Stomach smooth muscle (tissue), 2 donors: Measurements from ENCODE around the gene CLIP3.
A peak's percentile ranks its signal among the peaks of the same experiment; 100 is the strongest.
"Not testable (repeated sequence)": the region's sequence is repeated elsewhere in the genome, so short reads cannot be mapped to it uniquely, and the experiment has no call there.

Experiments used
- H3K27ac ChIP-seq: one replicate; pipeline ENCODE4 v1.7.0; 2013; ENCODE audit warnings: mild to moderate bottlenecking, low read length, inconsistent platforms
- H3K27me3 ChIP-seq, 2 donors: one replicate each; pipeline ENCODE4 v1.7.0; 2013; ENCODE audit warnings: low read length in 2 of 2; ENCODE audit not compliant: insufficient read depth in 2 of 2, control insufficient read depth in 1 of 2
- H3K36me3 ChIP-seq, 2 donors: one replicate each; pipeline ENCODE4 v1.7.0; 2013; ENCODE audit warnings: low read length in 2 of 2; ENCODE audit not compliant: control insufficient read depth in 2 of 2, insufficient read depth in 2 of 2
- H3K4me1 ChIP-seq: one replicate; pipeline ENCODE4 v1.7.0; 2013; ENCODE audit warnings: low read length; ENCODE audit not compliant: control insufficient read depth, insufficient read depth
- H3K4me3 ChIP-seq, 2 donors: one replicate each; pipeline ENCODE4 v1.7.0; 2013; ENCODE audit warnings: low read length in 2 of 2
- H3K9ac ChIP-seq, 2 donors: one replicate each; pipeline ENCODE4 v1.7.0; 2013; ENCODE audit warnings: low read length in 2 of 2, mild to moderate bottlenecking in 1 of 2
- H3K9me3 ChIP-seq, 2 donors: one replicate each; pipeline ENCODE4 v1.7.0; 2013; ENCODE audit warnings: low read length in 2 of 2; ENCODE audit not compliant: control insufficient read depth in 2 of 2
- donor health status: healthy.
- donor health status: Pancreatic carcinoma.

The CLIP3 gene

DNA sequence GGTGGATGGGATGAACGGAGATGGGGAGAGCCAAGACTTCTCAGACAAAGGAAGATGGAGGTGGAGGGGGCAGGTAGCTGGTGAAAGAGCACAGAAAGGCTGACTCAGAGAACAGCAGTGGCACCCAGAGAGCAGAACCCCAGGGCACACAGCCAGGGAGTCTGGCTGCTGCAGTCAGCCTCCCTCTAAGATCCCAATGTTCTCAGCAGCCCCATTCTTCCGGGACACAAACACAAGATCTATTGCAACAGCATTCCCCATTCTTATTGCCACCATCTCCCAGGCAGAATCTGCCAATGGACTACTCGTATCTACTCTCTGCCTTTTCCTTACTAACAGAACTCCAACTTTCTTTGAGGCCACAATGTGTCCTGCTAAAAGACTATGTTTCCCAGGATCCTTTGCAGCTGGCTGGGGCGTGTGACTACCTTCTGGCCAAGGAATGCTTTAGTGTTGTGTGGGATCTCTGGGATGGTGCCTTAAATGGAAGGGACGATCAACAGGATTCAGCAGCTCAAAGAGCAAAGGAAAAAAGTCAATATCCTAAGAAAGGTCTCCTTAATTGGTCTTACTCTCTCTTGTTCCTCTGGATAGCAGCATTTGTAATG lies 13.9 kb upstream of the CLIP3 start:
- Histone ChIP-seq H3K4me3 (peak overlapping the region; percentile 1 to 22), H3K27ac (peak overlapping the region; percentile 64), H3K9me3 (no peaks in the 10 kb centered on the region), H3K27me3 (no peaks in the 10 kb centered on the region), H3K36me3 (no peaks in the 10 kb centered on the region), H3K4me1 (peaks cover 32% of the 10 kb centered on the region), H3K9ac (no peak overlapping the region)

DNA sequence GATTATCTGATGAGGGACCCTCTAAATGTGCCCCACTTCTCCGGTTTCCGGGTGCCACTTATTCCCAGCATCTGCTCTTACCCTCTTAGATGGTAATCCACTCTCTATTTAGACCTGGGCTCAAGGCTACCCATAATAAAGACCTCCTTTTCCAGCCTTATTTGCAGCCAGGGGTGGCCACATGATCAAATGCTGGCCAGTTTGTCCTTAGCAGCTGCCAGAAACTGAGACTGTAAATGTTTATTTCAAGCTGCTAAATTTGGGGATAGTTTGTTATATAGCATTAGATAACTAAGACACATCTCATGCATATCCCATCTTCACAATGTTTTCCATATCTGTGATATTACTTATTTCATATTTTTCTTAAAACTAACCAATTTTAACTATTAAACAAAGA lies 11.3 kb upstream of the CLIP3 start:
- peak overlapping the region in 1 of 2 donors; percentile 38 for H3K9ac ChIP-seq
- H3K36me3 ChIP-seq: peaks cover 0 to 2% of the 10 kb centered on the region in 2 donors
- H3K4me1 ChIP-seq: peaks cover 26% of the 10 kb centered on the region
- peak overlapping the region; percentile 60 for H3K27ac ChIP-seq
- H3K4me3 ChIP-seq: no peak overlapping the region
- no peaks in the 10 kb centered on the region for H3K27me3 ChIP-seq
- H3K9me3 ChIP-seq: no peaks in the 10 kb centered on the region

DNA sequence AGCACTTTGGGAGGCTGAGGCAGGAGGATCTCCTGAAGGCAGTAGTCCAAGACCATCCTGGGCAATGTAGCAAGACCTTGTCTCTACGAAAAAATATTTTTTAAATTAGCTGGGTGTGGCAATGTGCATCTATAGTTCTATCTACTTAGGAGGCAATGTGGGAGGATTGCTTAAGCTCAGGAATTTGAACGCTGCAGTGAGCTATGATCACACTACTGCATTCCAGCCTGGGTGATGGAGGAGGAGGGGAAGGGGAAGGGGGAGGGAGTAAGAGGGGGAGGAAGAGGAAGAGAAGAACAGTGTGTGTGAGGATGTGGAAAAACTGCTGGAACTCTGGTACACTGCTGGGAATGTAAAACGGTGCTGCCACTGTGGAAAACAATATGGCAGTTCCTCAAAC lies 9.2 kb upstream of the CLIP3 start:
- peaks cover 2 to 3% of the 10 kb centered on the region in 2 donors for H3K36me3 ChIP-seq
- H3K4me3 ChIP-seq: no peak overlapping the region
- H3K27me3 ChIP-seq: no peaks in the 10 kb centered on the region
- peaks cover 24% of the 10 kb centered on the region for H3K4me1 ChIP-seq
- peak overlapping the region; percentile 24 for H3K27ac ChIP-seq
- H3K9me3 ChIP-seq: no peaks in the 10 kb centered on the region
- no peak overlapping the region for H3K9ac ChIP-seq

DNA sequence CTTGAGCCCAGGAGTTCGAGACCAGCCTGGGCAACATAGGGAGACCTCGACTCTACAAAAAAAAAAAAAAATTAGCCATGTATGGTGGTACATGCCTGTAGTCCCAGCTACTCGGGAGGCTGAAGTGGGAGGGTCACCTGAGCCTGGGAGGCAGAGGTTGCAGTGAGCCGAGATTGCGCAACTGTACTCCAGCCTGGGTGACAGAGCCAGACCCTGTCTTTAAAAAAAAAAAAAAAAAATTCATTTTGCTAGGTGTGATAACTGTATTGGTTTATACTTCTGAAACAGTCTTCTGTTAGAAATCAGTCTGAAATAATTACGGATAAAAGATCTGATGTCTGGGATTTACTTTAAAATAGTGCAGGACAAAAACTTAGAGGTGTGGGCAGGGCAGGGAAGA lies 8.4 kb upstream of the CLIP3 start:
- not testable (repeated sequence) for H3K4me3 ChIP-seq, H3K27me3 ChIP-seq, H3K9ac ChIP-seq, H3K36me3 ChIP-seq, H3K9me3 ChIP-seq, H3K27ac ChIP-seq
- peaks cover 19% of the 10 kb centered on the region for H3K4me1 ChIP-seq

DNA sequence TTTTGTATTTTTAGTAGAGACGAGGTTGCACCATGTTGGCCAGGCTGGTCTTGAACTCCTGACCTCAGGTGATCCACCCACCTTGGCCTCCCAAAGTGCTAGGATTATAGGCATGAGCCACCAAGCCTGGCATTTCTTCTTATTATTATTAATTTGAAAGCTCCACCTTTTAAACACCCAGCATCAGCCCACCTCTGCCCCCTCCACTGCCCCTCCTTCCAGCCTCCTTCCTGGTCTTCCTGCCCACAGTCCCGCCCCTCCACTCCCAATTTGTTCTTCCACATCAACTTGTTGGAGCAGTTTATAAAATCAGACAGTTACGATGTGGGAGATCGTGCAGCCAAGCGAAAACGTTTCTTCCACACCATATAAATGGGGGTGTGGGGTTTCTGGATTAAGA lies 7.8 kb upstream of the CLIP3 start:
- H3K27me3 ChIP-seq: no peaks in the 10 kb centered on the region
- peaks cover 19% of the 10 kb centered on the region for H3K4me1 ChIP-seq
- no peaks in the 10 kb centered on the region for H3K9me3 ChIP-seq
- no peak overlapping the region for H3K27ac ChIP-seq
- no peak overlapping the region for H3K9ac ChIP-seq
- H3K4me3 ChIP-seq: no peak overlapping the region
- peaks cover 2 to 4% of the 10 kb centered on the region in 2 donors for H3K36me3 ChIP-seq

DNA sequence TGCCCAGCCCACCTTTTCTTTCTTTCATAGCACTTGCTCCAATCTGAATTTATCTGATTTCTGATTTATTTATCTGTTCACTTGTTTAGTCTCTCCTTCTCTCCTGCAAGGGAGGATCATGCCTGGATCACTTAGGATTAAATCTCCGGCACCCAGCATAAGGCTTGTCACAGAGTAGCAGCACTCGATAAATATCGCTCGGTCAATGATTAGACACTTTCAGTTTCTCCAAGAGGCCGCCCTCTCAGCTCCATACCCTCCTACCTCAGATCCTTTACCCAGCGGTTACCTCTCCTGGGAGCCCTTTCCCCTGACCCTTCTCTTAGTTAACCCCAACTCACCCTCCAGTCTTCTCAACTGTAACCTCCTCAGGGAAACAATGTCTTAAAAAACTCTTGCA lies 1.4 kb downstream of the CLIP3 start:
- Histone ChIP-seq H3K36me3 (peaks cover 8 to 16% of the 10 kb centered on the region in 2 donors), H3K9ac (no peak overlapping the region), H3K4me3 (no peak overlapping the region), H3K27ac (no peak overlapping the region), H3K27me3 (no peaks in the 10 kb centered on the region), H3K4me1 (peaks cover 16% of the 10 kb centered on the region), H3K9me3 (no peaks in the 10 kb centered on the region)

DNA sequence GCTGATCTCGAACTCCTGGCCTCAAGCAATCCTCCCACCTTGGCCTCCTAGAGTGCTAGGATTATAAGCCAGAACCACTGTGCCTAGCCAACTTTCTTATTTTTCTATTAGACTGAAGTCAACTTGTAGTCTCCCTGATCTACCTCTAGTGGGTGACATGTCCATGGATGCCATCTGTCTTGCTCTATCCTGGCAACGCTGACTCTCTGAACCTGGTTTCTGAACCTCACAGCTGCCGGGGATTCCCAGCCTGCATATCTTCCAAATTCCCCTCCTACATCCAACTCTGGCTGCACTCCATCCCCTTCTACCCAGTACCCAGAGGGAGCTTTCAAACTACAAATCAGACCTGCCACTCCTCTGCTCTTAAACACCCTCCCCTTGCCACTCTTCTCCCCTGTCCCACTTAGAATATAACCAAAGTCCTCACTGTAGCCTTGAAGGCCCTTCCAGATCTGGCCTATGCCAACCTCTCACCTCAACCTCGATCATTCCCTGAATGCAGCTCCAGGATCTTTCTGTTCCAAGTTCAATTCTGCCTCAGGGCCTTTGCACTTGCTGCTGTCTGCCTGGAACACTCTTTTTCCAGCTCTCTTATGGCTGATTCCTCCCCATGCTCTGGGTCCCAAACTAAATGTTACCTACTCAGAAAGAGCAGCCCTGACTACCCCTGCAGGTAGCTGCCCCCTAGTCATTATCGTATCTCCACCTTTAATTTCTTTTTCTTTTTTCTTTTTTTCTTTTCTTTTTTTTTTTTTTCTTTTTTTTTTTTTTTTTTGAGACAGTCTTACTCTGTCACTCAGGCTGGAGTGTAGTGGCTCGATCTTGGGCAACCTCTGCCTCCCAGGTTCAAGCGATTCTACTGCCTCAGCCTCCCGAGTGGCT lies 2.2 kb downstream of the CLIP3 start:
- H3K9ac ChIP-seq: no peak overlapping the region
- H3K4me1 ChIP-seq: peaks cover 16% of the 10 kb centered on the region
- no peaks in the 10 kb centered on the region for H3K27me3 ChIP-seq
- no peaks in the 10 kb centered on the region for H3K9me3 ChIP-seq
- H3K36me3 ChIP-seq: peaks cover 14 to 22% of the 10 kb centered on the region in 2 donors
- H3K4me3 ChIP-seq: no peak overlapping the region
- no peak overlapping the region for H3K27ac ChIP-seq

DNA sequence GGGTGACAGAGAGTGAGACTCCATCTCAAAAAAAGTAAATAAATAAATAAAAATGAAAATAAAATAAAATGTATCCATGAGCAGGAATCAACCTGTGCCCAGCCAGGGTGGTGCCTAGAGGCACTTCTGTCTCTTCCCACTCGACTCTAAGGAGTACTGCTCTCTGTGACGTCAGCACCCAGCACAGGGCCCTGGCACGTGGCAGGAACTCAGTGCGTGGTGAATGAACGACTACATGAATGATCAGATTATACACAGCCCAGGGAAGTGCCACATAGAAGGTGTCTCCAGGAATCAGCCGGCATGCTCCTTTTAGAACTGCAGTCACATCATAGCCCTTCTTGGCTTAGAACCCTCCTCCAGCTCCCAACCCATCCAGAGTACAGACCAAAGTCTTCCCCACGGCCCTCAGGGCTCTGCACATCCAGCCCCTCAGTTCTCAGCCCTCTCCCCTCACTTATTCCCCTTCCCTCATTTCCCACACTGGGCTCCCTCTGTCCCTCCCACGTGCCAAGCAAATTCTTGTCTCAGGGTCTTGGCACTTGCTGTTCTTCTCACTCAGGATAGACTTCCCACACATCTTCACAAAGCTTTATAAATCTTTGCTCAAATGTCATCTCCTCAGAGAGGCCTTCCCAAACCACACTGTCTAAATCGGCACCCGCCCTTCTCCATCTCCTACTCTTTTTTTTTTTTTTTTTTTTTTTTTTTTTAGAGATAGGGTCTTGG lies 4.2 kb downstream of the CLIP3 start:
- Histone ChIP-seq H3K9me3 (no peaks in the 10 kb centered on the region), H3K4me3 (no peak overlapping the region), H3K36me3 (peaks cover 21 to 27% of the 10 kb centered on the region in 2 donors), H3K27me3 (no peaks in the 10 kb centered on the region), H3K27ac (peak overlapping the region; percentile 11), H3K9ac (no peak overlapping the region), H3K4me1 (peaks cover 16% of the 10 kb centered on the region)

DNA sequence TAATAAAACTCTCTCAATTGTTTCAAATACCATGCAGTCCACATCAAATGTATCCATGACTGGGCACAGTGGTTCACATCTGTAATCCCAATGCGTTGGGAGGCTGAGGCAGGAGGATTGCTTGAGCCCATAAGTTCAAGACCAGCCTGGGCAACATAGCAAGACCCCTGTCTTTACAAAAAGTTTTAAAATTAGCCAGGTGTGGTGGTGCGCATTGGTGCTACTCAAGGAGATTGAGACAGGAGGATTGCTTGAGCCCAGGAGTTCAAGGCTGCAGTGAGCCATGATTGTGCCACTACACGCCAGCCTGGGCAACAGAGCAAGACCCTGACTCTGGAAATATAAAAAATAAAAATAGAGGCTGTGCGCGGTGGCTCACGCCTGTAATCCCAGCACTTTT lies 5.0 kb downstream of the CLIP3 start:
- Histone ChIP-seq H3K4me3 (no peak overlapping the region), H3K9ac (no peak overlapping the region), H3K36me3 (peaks cover 26 to 31% of the 10 kb centered on the region in 2 donors), H3K27me3 (no peaks in the 10 kb centered on the region), H3K4me1 (peaks cover 9% of the 10 kb centered on the region), H3K9me3 (no peaks in the 10 kb centered on the region), H3K27ac (no peak overlapping the region)

DNA sequence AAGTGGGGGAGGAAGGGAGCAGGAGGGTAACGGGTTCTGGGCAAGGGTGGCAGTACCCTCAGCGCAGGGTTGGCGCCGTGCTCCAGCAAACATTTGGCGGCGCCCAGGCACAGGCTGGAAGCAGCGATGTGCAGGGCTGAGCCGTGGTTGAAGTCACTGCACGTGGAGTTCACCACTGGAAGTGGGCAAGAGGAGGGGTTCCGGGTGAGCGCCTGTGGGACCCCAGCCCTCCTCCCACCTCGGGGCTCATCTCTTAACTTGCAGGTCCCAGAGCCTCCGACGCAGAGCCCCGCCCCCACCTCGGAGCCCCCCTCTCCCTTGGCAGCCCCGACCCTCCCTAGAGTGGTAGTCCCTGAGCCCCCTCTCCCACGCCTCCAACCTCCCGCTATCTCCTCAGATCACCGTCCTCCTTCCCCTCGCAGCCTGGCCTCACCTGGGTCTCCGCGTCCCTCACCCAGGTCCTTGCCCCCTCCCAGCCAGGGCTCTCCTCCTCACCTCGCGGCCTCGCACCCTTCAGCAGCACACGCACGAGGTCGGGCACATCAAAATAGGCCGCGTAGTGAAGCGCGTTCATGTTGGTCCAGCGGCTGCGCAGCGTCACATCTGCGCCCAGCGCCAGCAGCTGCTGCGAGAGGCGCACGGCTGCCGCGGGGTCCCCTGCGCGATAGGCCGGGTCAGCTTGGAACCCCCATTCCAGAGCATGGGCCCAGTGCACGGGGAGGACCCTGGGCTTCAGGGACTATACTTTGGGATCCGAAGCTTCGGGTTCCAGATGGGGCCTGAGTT lies 6.4 kb downstream of the CLIP3 start:
- Histone ChIP-seq H3K4me1 (peaks cover 2% of the 10 kb centered on the region), H3K36me3 (peaks cover 30 to 33% of the 10 kb centered on the region in 2 donors), H3K9me3 (no peaks in the 10 kb centered on the region), H3K9ac (no peak overlapping the region), H3K4me3 (no peak overlapping the region), H3K27ac (no peak overlapping the region), H3K27me3 (no peaks in the 10 kb centered on the region)
